ENCODE results near the gene TRAF5.

The TRAF5 gene

GRCh38 chr1:211352985-211353515 lies 26.4 kb downstream of the TRAF5 start:
- peak; percentile 65 for TF ChIP-seq CTCF (IDR thresholded peaks at IDR 0.05; ENCODE audit: insufficient read depth, low read depth, low read length, missing control alignments)
- H3K4me3 ChIP-seq (ENCODE audit: low read length): no peak overlapping the region
- DNase-seq (ENCODE audit: low read depth): peak; percentile 58

GRCh38 chr1:211353562-211354212 lies 27.1 kb downstream of the TRAF5 start:
- H3K4me3 ChIP-seq (ENCODE audit: low read length): no peak overlapping the region
- no peak for TF ChIP-seq CTCF (IDR thresholded peaks at IDR 0.05; ENCODE audit: insufficient read depth, low read depth, low read length, missing control alignments)
- DNase-seq (ENCODE audit: low read depth): no peak

GRCh38 chr1:211355873-211356272 lies 29.2 kb downstream of the TRAF5 start:
- DNase-seq (ENCODE audit: low read depth): no peak
- no peak for TF ChIP-seq CTCF (IDR thresholded peaks at IDR 0.05; ENCODE audit: insufficient read depth, low read depth, low read length, missing control alignments)
- no peak overlapping the region for H3K4me3 ChIP-seq (ENCODE audit: low read length)

GRCh38 chr1:211356723-211357407 lies 30.2 kb downstream of the TRAF5 start:
- TF ChIP-seq CTCF (IDR thresholded peaks at IDR 0.05; ENCODE audit: insufficient read depth, low read depth, low read length, missing control alignments): no peak
- no peak overlapping the region for H3K4me3 ChIP-seq (ENCODE audit: low read length)
- peak; percentile 75 for DNase-seq (ENCODE audit: low read depth)

GRCh38 chr1:211358685-211359084 lies 32.1 kb downstream of the TRAF5 start:
- H3K4me3 ChIP-seq (ENCODE audit: low read length): no peak overlapping the region
- no peak for DNase-seq (ENCODE audit: low read depth)
- no peak for TF ChIP-seq CTCF (IDR thresholded peaks at IDR 0.05; ENCODE audit: insufficient read depth, low read depth, low read length, missing control alignments)

- no peak overlapping the region for H3K4me3 ChIP-seq (ENCODE audit: low read length)
- no peak for TF ChIP-seq CTCF (IDR thresholded peaks at IDR 0.05; ENCODE audit: insufficient read depth, low read depth, low read length, missing control alignments)
- DNase-seq (ENCODE audit: low read depth): peak; percentile 38
Measured at GRCh38 chr1:211359876-211360275, 33.2 kb downstream of the TRAF5 start.

Measured in epithelial cell of esophagus (primary cell).